B cell (primary cell): Measurements from ENCODE around the gene PABPC3.

Source experiments
- CTCF ChIP-seq: fragments of 200-600 bp; IDR thresholded peaks from one replicate; pipeline ENCODE4 v1.8.0; 2022; ENCODE audit warnings: antibody characterized with exemption, mild to moderate bottlenecking
- EZH2 ChIP-seq: IDR thresholded peaks from 2 replicates; pipeline ENCODE4 v1.6.1; 2012; ENCODE audit warnings: borderline replicate concordance, low read depth, mild to moderate bottlenecking, moderate library complexity, low read length; ENCODE audit not compliant: insufficient read depth, poor library complexity, severe bottlenecking

- TF ChIP-seq CTCF (no peak), EZH2 (no peak)
Observed at GRCh38 chr13:25116044-25116443, 20.1 kb downstream of the PABPC3 start.
